Panc1 (cell line): Measurements from ENCODE around the gene PTRHD1. TPM values are rescaled to one million over a fixed set of nuclear protein-coding genes. Genes with fewer than 3 reads are reported as not detected.

Source experiments
- ATAC-seq: fragments of 200-7000 bp; cut with Tn5 transposase; 2 replicates; pipeline ENCODE4 v1.9.1; 2020; ENCODE audit warnings: mild to moderate bottlenecking, moderate library complexity
- BruUV-seq: library from RNA; stranded (reverse); fragments of 400-500 nt; replicated peaks from 2 replicates; lab custom pipeline; 2021; lab: Mats Ljungman, UMichigan
- CTCF ChIA-PET: fragments of 300-600 bp; sonication (Branson Sonifier 250); formaldehyde crosslinking; loops from one replicate; lab custom pipeline; 2022; ENCODE audit warnings: antibody characterized with exemption; lab: Charles Lee
- POLR2A ChIA-PET: fragments of 300-600 bp; sonication (Branson Sonifier 250); formaldehyde crosslinking; loops from one replicate; lab custom pipeline; 2022; ENCODE audit warnings: antibody characterized with exemption; lab: Charles Lee
- DNase-seq: peaks from one replicate; pipeline ENCODE4 v3.0.0-alpha.2; 2010; ENCODE audit warnings: low read depth, low spot score
- H3K27ac ChIP-seq: 2 replicates; pipeline ENCODE4 v1.5.1; 2011; ENCODE audit warnings: mild to moderate bottlenecking, low read length, inconsistent platforms
- H3K27me3 ChIP-seq: fragments of 200-500 bp; sonication (Bioruptor generic); 2 replicates; pipeline ENCODE4 v1.6.0; 2014; ENCODE audit warnings: low read length, inconsistent platforms; ENCODE audit not compliant: control insufficient read depth, insufficient read depth
- H3K36me3 ChIP-seq: fragments of 200-500 bp; sonication (Bioruptor generic); 2 replicates; pipeline ENCODE4 v1.5.1; 2014; ENCODE audit warnings: inconsistent platforms, mild to moderate bottlenecking, low read length, moderate library complexity; ENCODE audit not compliant: control insufficient read depth, insufficient read depth
- H3K4me1 ChIP-seq: 2 replicates; pipeline ENCODE4 v1.5.1; 2011; ENCODE audit warnings: inconsistent platforms, mild to moderate bottlenecking, low read length, moderate library complexity; ENCODE audit not compliant: control insufficient read depth, insufficient read depth
- H3K4me3 ChIP-seq, 2 experiments: 2 replicates each; pipeline ENCODE4 v1.5.1; 2011 to 2012; ENCODE audit warnings: low read depth in 2 of 2, low read length in 2 of 2, mild to moderate bottlenecking in 2 of 2, inconsistent platforms in 1 of 2, moderate library complexity in 1 of 2
- H3K9me3 ChIP-seq: fragments of 200-500 bp; sonication (Bioruptor generic); 2 replicates; pipeline ENCODE4 v1.5.1; 2014; ENCODE audit warnings: low read depth, mild to moderate bottlenecking, inconsistent platforms, low read length, moderate library complexity; ENCODE audit not compliant: control insufficient read depth, insufficient read depth
- CTCF ChIP-seq: fragments of 450-650 bp; IDR thresholded peaks from 2 replicates; pipeline ENCODE4 v1.5.1; 2017; ENCODE audit warnings: mild to moderate bottlenecking
- POLR2AphosphoS5 ChIP-seq: IDR thresholded peaks from 2 replicates; pipeline ENCODE4 v1.6.1; 2012; ENCODE audit warnings: mild to moderate bottlenecking, low read depth, low read length, moderate library complexity
- REST ChIP-seq, 2 experiments: IDR thresholded peaks; 2 replicates each; pipeline ENCODE4 v1.6.1; 2011 to 2012; ENCODE audit warnings: low read depth in 2 of 2, control low read depth in 1 of 2, low read length in 1 of 2, mild to moderate bottlenecking in 1 of 2, moderate library complexity in 1 of 2; ENCODE audit not compliant: insufficient read depth in 1 of 2
- SIN3A ChIP-seq: IDR thresholded peaks from 2 replicates; pipeline ENCODE4 v1.6.1; 2012; ENCODE audit warnings: low read depth, mild to moderate bottlenecking, low read length, moderate library complexity, borderline replicate concordance; ENCODE audit not compliant: insufficient read depth
- TCF7L2 ChIP-seq: IDR thresholded peaks from 2 replicates; pipeline ENCODE4 v1.6.1; 2011; ENCODE audit warnings: mild to moderate bottlenecking, low read depth, low read length, inconsistent platforms
- in situ Hi-C: cut with HindIII; loops from 2 replicates; pipeline ENCODE4 v1.10.0; 2016; ENCODE audit warnings: low sequenced_read_pairs, low pct_unique_long_range_greater_than_20kb
- intact Hi-C: fragments of 100-400 bp; cut with micrococcal nuclease; formaldehyde crosslinking; loops from one replicate; pipeline ENCODE4 v1.10.0; 2022; ENCODE audit not compliant: unreplicated experiment
- total RNA-seq: library from RNA; stranded (reverse); gene quantifications from one replicate; pipeline ENCODE4 v1.2.1, GENCODE V29; 2021; ENCODE audit not compliant: unreplicated experiment

The PTRHD1 gene
- total RNA-seq, 1 experiment from 2014 or later: 55.1 TPM

DNA sequence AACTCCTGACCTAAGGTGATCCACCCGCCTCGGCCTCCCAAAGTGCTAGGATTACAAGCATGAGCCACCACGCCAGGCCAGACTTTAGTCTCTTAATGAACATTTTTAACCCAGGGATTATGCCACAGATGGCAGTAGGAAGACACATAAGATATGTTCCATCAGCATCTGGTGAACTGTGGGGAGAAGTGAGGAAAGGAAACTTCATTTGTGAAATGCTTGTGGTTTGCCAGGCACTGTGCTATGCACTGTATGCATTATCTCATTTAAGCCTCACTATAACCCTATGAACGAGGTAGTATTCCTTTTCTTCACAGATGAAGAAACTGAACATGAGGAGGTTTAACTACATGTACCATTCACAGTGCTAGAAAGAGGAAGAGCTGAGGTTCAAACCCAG is 29.3 kb downstream of the PTRHD1 start:
- in situ Hi-C loops: no loop called here
- ChIA-PET POLR2A (no interaction called here), CTCF (no interaction called here)
- no peak for TF ChIP-seq REST (IDR thresholded peaks at IDR 0.05; ENCODE audit: insufficient read depth in 1 of 2, low read depth in 2 of 2, low read length in 1 of 2)
- no peak for TF ChIP-seq SIN3A
- TF ChIP-seq TCF7L2: no peak
- TF ChIP-seq POLR2AphosphoS5: no peak
- TF ChIP-seq CTCF: no peak
- no TSS peak for BruUV-seq
- H3K27ac ChIP-seq: no peak overlapping the region
- H3K27me3 ChIP-seq: no peaks in the 10 kb centered on the region
- ATAC-seq: no peak
- no peak overlapping the region for H3K4me3 ChIP-seq
- intact Hi-C loops: no loop called here
- DNase-seq: no peak
- no peaks in the 10 kb centered on the region for H3K4me1 ChIP-seq
- peaks cover 8% of the 10 kb centered on the region; the same call in 1 of the 2 replicates for H3K36me3 ChIP-seq
- no peaks in the 10 kb centered on the region for H3K9me3 ChIP-seq

- H3K27ac ChIP-seq: no peak overlapping the region
- ChIA-PET CTCF (no interaction called here), POLR2A (no interaction called here)
- no peak overlapping the region for H3K4me3 ChIP-seq
- intact Hi-C loops: no loop called here
- TF ChIP-seq POLR2AphosphoS5 (no peak), SIN3A (no peak), REST (IDR thresholded peaks at IDR 0.05; ENCODE audit: insufficient read depth in 1 of 2, low read depth in 2 of 2, low read length in 1 of 2) (no peak), TCF7L2 (no peak), CTCF (no peak)
- no TSS peak for BruUV-seq
- no peaks in the 10 kb centered on the region for H3K9me3 ChIP-seq
- no peak for DNase-seq
- H3K27me3 ChIP-seq: no peaks in the 10 kb centered on the region
- H3K36me3 ChIP-seq: peaks cover 8% of the 10 kb centered on the region; the same call in 1 of the 2 replicates
- in situ Hi-C loops: no loop called here
- no peak for ATAC-seq
- H3K4me1 ChIP-seq: no peaks in the 10 kb centered on the region
These were observed 30.7 kb downstream of the PTRHD1 start for GRCh38 chr2:24762518-24762917.
